Chondrocyte (in vitro differentiated cells): Measurements from ENCODE around the gene ARHGEF19. TPM values are rescaled to one million over a fixed set of nuclear protein-coding genes. Genes with fewer than 3 reads are reported as not detected.
A peak's percentile ranks its signal among the peaks of the same experiment; 100 is the strongest.

Experiments
- DNase-seq: peaks from one replicate; pipeline ENCODE4 v3.0.0; 2021; ENCODE audit warnings: mixed read lengths, low spot score
- H3K27ac Mint-ChIP-seq: one replicate; pipeline ENCODE4 v1.8.0; 2021; ENCODE audit warnings: mild to moderate bottlenecking, moderate library complexity, mixed read lengths; ENCODE audit not compliant: unreplicated experiment
- H3K27me3 Mint-ChIP-seq: 2 replicates; pipeline ENCODE4 v1.8.0; 2021; ENCODE audit warnings: low read depth, mixed read lengths
- H3K36me3 Mint-ChIP-seq: 2 replicates; pipeline ENCODE4 v1.8.0; 2021; ENCODE audit warnings: low read depth, mixed read lengths
- H3K4me1 Mint-ChIP-seq: 2 replicates; pipeline ENCODE4 v1.8.0; 2021; ENCODE audit warnings: low read depth, mild to moderate bottlenecking, mixed read lengths
- H3K4me3 Mint-ChIP-seq: one replicate; pipeline ENCODE4 v1.8.0; 2021; ENCODE audit warnings: mild to moderate bottlenecking, moderate library complexity, mixed read lengths; ENCODE audit not compliant: unreplicated experiment
- H3K9me3 Mint-ChIP-seq: 2 replicates; pipeline ENCODE4 v1.8.0; 2021; ENCODE audit warnings: low read depth, mixed read lengths
- CTCF ChIP-seq: fragments of 200-600 bp; sonication (generic); IDR thresholded peaks from 2 replicates; pipeline ENCODE4 v1.5.0; 2021; ENCODE audit warnings: antibody characterized with exemption, mild to moderate bottlenecking, moderate library complexity
- total RNA-seq: library from RNA; stranded (reverse); gene quantifications from 3 replicates; pipeline ENCODE4 v1.2.1, GENCODE V29; 2021

ARHGEF19 gene
- total RNA-seq, 1 donor from 2014 or later: 16.1 TPM

GRCh38 chr1:16178596-16179497 lies 33.6 kb downstream of the ARHGEF19 start:
- H3K27ac Mint-ChIP-seq: peak overlapping the region; percentile 69

DNA sequence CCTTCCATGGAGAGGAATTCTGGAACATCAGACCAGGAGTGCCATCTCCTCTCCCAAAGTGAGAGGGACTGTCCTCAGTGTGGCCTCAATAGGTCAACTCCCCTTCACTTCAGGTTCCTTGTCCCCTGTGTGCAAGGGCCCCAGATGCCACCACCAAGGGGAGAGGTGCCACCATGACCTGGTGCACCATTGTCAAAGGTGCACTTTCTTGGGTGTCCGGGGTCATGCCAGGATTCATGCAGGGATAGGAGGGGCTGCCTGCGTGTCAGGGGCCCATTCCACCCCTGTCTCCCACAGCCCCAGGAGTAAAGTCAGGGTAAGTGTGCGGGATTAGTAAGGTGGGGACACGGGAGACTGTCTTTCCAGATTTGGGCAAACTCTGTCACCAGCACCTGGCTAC lies 35.1 kb downstream of the ARHGEF19 start:
- DNase-seq: peak; percentile 58
- Mint-ChIP-seq H3K27ac (peak overlapping the region; percentile 98), H3K4me3 (no peak overlapping the region), H3K9me3 (no peaks in the 10 kb centered on the region), H3K27me3 (no peaks in the 10 kb centered on the region), H3K36me3 (no peaks in the 10 kb centered on the region), H3K4me1 (peaks cover 91% of the 10 kb centered on the region)
- no peak for TF ChIP-seq CTCF

More at GRCh38 chr1:16178596-16179497, 33.6 kb downstream of the ARHGEF19 start:
- Mint-ChIP-seq H3K4me3 (no peak overlapping the region), H3K4me1 (peaks cover 80% of the 10 kb centered on the region), H3K27me3 (no peaks in the 10 kb centered on the region), H3K9me3 (no peaks in the 10 kb centered on the region), H3K36me3 (no peaks in the 10 kb centered on the region)
- TF ChIP-seq CTCF: no peak
- DNase-seq: peak; percentile 41

GRCh38 chr1:16176653-16177052 lies 35.8 kb downstream of the ARHGEF19 start:
- TF ChIP-seq CTCF: no peak
- Mint-ChIP-seq H3K27ac (peak overlapping the region; percentile 98), H3K9me3 (no peaks in the 10 kb centered on the region), H3K4me3 (peak overlapping the region; percentile 37), H3K27me3 (no peaks in the 10 kb centered on the region), H3K36me3 (no peaks in the 10 kb centered on the region), H3K4me1 (peaks cover 85% of the 10 kb centered on the region)
- peak; percentile 54 for DNase-seq

GRCh38 chr1:16175610-16176553 lies 36.6 kb downstream of the ARHGEF19 start:
- H3K27ac Mint-ChIP-seq: peak overlapping the region; percentile 98

More at GRCh38 chr1:16175610-16176553, 36.6 kb downstream of the ARHGEF19 start:
- Mint-ChIP-seq H3K9me3 (no peaks in the 10 kb centered on the region), H3K27me3 (no peaks in the 10 kb centered on the region), H3K36me3 (no peaks in the 10 kb centered on the region), H3K4me3 (peak overlapping the region; percentile 37), H3K4me1 (peaks cover 77% of the 10 kb centered on the region)
- no peak for TF ChIP-seq CTCF
- DNase-seq: peak; percentile 96
